Measurements from ENCODE around the gene TNNI2. TPM values are rescaled to one million over a fixed set of nuclear protein-coding genes. Genes with fewer than 3 reads are reported as not detected.

TNNI2 gene
- total RNA-seq, 1 experiment from 2014 or later, result not detected

GRCh38 chr11:1819074-1819473, 19.7 kb upstream of the TNNI2 start:
- Histone ChIP-seq H2BK12ac (ENCODE audit: insufficient read length, low read depth, low read length) (no peak overlapping the region), H3K14ac (ENCODE audit: insufficient read depth, low read length) (no peak overlapping the region), H3K79me2 (ENCODE audit: insufficient read depth, low read length) (no peaks in the 10 kb centered on the region), H2BK120ac (ENCODE audit: low read depth, low read length, poor library complexity, severe bottlenecking) (no peak overlapping the region), H3K27ac (ENCODE audit: insufficient read length, low read depth, low read length) (no peak overlapping the region), H3T11ph (ENCODE audit: low read length) (no peak overlapping the region), H4K91ac (ENCODE audit: insufficient read length, low read depth, low read length) (no peak overlapping the region), H3K4me2 (ENCODE audit: insufficient read depth, insufficient read length, low read length) (no peak overlapping the region), H2AK5ac (ENCODE audit: insufficient read length, low read length) (no peak overlapping the region), H3K23me2 (ENCODE audit: insufficient read length, low read depth, low read length, poor library complexity, severe bottlenecking) (no peaks in the 10 kb centered on the region), H3K4me1 (ENCODE audit: insufficient read depth, low read length) (no peaks in the 10 kb centered on the region), H3K18ac (ENCODE audit: insufficient read length, low read depth, low read length) (no peak overlapping the region), H3K9ac (ENCODE audit: extremely low read depth, insufficient read length, low read length) (no peak overlapping the region), H4K5ac (ENCODE audit: insufficient read length, low read depth, low read length) (no peak overlapping the region), H3K27me3 (ENCODE audit: insufficient read depth, low read length) (no peaks in the 10 kb centered on the region), H3K4ac (ENCODE audit: low read depth, low read length) (no peak overlapping the region), H3K79me1 (ENCODE audit: insufficient read depth, low read depth, low read length, poor library complexity, severe bottlenecking) (no peaks in the 10 kb centered on the region), H3K9me3 (ENCODE audit: control insufficient read depth, low read depth, low read length) (no peaks in the 10 kb centered on the region), H3K56ac (ENCODE audit: insufficient read length, low read depth, low read length) (no peak overlapping the region), H4K8ac (replicated peaks; ENCODE audit: insufficient read length, low read depth, low read length) (no peak overlapping the region), H2AFZ (ENCODE audit: low read length) (no peak overlapping the region), H2BK5ac (ENCODE audit: insufficient read length, low read length) (no peak overlapping the region), H2BK15ac (ENCODE audit: low read depth, low read length) (no peak overlapping the region), H2BK20ac (ENCODE audit: low read depth, low read length, poor library complexity, severe bottlenecking) (no peak overlapping the region), H4K20me1 (ENCODE audit: control insufficient read depth, insufficient read depth, insufficient read length) (no peaks in the 10 kb centered on the region), H3K23ac (ENCODE audit: insufficient read length, low read depth, low read length) (no peak overlapping the region)
- H3K4me1 Mint-ChIP-seq, result no peaks in the 10 kb centered on the region
- no peaks in the 10 kb centered on the region for H3K36me3 Mint-ChIP-seq (ENCODE audit: insufficient read depth in 1 of 3, low read depth in 3 of 3)
- H3K27me3 Mint-ChIP-seq (ENCODE audit: low read depth), result peaks cover 44% of the 10 kb centered on the region
- no peak overlapping the region for H3K4me3 Mint-ChIP-seq
- TF ChIP-seq CTCF (conservative IDR thresholded peaks at IDR 0.05), result no peak
- no peak for DNase-seq
- no peak overlapping the region for H3K27ac Mint-ChIP-seq
- WGBS (ENCODE audit: extremely low coverage, insufficient read length, low lambda C conversion rate), result no CpG with 5 or more reads among the region's 3 CpGs
- H3K9me3 Mint-ChIP-seq, result peaks cover 6 to 7% of the 10 kb centered on the region in 2 experiments; a peak in 3 of 5 replicates

Data from H9 (cell line).